Activated T-helper 1 cell treated with anti-CD3 and anti-CD28 coated beads, Interleukin-2, amount 50 U/mL, for 16 hours (primary cell): Measurements from ENCODE around the gene SCIMP.
"Not testable (repeated sequence)": the region's sequence is repeated elsewhere in the genome, so short reads cannot be mapped to it uniquely, and the experiment has no call there.

Experiments
- DNase-seq, 2 donors: peaks; one replicate each; pipeline ENCODE4 v3.0.0-alpha.2; 2020; ENCODE audit warnings: low read depth in 1 of 2, low spot score in 1 of 2

Gene SCIMP

DNA sequence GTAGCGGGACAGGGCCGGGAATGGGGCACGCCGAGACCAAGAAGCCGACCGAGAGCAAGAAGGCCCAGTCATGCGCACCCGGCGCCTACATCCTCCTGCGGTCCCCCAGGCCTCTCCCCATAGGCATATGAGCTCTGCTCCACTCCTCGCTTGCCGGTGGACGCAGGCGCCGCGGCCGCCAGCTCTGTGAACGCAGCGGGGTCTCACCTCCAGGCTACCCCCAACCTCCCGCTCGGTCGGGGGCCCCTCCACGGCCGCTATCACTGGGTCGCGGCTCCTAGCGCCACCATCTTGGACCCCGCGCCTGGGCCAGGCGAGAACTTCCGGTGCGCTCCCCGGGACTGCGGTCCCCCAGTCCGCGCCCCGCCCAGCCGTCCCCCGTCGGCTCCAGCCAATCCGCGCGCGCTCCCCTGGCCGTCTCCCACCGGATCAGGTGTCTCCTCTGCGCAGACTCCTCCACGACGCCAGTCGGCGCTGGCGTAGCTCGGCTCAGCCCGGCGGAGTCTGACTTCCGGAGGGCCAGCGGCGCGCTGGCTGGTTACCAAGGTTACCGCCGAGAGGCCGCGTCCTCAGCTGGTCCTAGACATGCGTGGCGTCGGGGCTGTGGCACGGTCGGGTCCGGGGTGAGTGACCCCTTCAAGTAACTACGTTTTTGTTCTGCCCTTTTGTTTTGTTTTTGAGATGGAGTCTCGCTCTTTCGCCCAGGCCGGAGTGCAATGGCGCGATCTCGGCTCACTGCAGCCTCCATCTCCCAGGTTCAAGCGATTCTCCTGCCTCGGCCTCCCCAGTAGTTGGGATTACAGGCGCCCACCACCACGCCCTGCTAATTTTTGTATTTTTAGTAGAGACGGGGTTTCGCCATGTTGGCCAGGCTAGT, 42.9 kb downstream of the SCIMP start, which contains the start of gene ZNF594:
Gene ZNF594, minus strand, starts transcription at position 328 of the 877 bp plus-strand sequence. CDS start 7,612 bp downstream, outside the sequence.
- peak; percentile 95 to 96 for DNase-seq

GRCh38 chr17:5184288-5184687, 50.4 kb downstream of the SCIMP start:
- DNase-seq = no peak

DNA sequence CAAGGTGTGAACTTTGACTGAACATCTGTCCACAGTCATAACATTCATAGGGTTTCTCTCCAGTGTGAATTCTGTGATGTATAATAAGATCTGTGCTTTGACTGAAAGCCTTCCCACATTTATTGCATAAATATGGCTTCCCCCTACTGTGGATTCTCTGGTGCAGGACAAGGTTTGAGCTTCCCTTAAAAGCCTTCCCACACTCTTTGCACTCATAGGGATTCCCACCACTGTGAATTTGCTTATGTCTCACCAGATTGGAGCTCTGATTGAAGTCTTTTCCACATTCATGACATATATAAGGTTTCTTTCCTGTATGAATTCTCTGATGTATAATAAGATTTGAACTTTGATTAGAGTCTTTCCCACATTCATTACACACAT, 51.3 kb downstream of the SCIMP start:
- DNase-seq = no peak

DNA sequence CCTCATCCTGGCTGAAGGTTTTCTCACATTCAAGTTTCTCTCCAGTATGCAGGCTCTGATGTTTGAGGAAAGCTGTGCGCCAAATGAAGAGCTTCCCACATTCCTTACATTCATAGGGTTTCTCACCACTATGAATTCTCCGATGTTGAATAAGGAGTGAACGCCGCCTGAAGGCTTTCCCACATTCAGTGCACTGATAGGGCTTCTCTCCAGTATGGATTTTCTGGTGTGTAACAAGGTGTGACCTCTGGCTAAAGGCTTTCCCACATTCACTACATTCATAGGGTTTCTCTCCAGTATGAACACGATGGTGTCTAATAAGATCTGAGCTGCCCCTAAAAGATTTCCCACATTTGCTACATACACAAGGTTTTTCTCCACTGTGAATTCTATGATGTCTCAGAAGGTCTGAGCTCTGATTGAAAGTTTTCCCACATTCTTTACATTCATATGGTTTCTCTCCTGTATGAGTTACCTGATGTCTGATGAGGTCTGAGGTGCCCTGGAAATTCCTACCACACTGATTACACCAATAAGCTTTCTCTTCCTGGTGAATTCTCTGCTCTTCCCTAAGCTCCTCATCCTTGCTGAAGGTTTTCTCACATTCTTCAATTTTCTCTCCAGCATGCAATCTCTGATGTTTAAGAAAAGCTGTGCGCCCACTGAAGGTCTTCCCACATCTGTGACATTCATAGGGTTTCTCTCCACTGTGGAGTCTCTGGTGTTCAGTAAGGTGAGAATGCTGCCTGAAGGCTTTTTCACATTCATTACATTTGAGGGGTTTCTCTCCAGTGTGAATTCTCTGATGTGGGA, 51.9 kb downstream of the SCIMP start:
- no peak for DNase-seq

- DNase-seq = no peak
Measured at GRCh38 chr17:5181509-5182305, 53.0 kb downstream of the SCIMP start.

DNA sequence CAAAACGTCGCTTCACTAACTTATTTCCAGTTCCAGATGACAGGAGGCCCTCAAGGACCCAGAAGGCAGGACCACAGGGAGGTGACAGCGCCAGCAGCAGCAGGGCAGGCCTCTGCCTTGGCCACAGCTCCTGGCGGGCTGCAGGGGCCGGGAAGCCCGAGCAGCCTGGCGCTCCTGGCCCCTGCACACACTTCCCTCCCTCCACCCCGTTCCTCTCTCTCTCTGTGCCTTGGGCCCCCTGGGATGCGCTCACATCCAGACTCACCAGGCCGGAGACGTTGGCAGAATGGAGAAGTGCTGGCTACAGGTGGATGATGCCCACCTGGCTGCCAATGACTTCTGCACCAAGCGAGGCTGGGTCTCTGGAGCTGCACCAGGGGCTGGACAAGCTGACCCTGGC, 55.7 kb downstream of the SCIMP start:
- no peak for DNase-seq

- not testable (repeated sequence) for DNase-seq
Measured at GRCh38 chr17:5175027-5175426, 59.6 kb downstream of the SCIMP start.

DNA sequence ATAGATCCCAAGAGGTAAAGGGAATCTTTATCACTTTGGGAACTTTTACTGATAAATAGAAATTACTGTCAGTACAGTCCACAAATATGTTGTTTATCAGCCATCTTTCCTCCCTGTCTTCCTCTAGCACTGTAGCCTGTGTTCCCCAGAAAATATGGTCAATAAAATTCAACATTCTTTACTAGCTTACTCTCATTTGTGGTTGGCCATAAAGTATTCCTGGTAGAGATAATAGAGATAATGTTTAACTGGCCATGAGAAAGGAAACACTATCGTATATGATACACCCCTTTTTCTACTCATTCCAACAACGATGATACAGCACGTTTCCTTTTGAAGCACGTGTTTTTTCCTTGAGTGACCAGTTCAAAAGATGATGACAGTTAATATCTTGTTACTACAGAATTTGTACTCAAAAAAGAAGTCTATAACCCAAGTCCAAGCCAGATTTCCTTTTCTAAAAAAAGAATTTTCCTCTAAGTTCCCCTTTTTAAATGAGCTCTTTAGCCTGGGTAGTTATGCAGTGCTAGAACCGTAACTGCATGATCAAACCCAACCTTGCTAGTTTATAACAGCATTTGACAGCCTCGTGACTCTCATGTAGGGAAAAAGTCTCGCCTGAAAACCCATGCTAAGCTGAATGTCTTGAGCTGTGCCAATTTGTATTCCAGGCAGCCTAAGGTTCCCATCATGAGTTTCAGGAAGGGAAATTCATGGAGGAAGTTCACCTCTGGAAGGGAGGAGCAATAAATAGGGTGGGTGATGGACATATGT, 68.7 kb downstream of the SCIMP start:
- DNase-seq = not testable (repeated sequence)

DNA sequence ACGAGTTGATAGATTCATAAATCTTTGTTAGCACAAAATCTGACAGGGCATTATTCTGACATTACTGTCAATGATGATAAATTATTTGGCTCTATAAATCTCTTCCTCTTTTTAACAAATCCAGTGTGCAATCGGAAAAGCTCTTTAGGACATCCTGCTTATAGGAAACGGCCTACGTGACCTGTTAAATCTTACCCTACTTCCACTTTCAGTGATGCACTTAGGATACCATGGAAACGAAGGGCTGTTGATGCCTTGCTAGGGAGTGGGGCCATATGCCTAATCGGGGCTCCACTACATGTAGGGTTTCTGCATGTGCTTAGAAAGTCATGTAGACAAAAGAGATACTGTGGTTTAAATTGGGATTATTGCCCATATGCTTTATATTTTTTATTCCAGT, 70.2 kb downstream of the SCIMP start:
- DNase-seq = no peak

GRCh38 chr17:5161793-5162192, 72.9 kb downstream of the SCIMP start:
- not testable (repeated sequence) for DNase-seq

GRCh38 chr17:5160702-5161101, 74.0 kb downstream of the SCIMP start:
- DNase-seq = not testable (repeated sequence)
